Activated T-helper 1 cell treated with anti-CD3 and anti-CD28 coated beads, Interleukin-12 subunit alpha, Interleukin-12 subunit beta, Interleukin-2, Interleukin-4 antibody, amounts not matched to agents 30 ng/mL and 10 ng/mL and 1 ng/mL, durations not matched to agents 14 hours and 24 hours and 36 hours (primary cell): ENCODE data around the gene PLEKHN1. TPM values are rescaled to one million over a fixed set of nuclear protein-coding genes. Genes with fewer than 3 reads are reported as not detected.

ENCODE experiments used
- DNase-seq: peaks from one replicate; pipeline ENCODE4 v3.0.0; 2021; ENCODE audit warnings: low spot score
- H3K27ac Mint-ChIP-seq: one replicate; pipeline ENCODE4 v1.8.0; 2021; ENCODE audit warnings: mild to moderate bottlenecking, mixed read lengths
- H3K27me3 Mint-ChIP-seq: one replicate; pipeline ENCODE4 v1.8.0; 2022; ENCODE audit warnings: mild to moderate bottlenecking, moderate library complexity, mixed read lengths; ENCODE audit not compliant: insufficient read depth
- H3K36me3 Mint-ChIP-seq: one replicate; pipeline ENCODE4 v1.8.0; 2021; ENCODE audit warnings: low read depth, mixed read lengths
- H3K4me1 Mint-ChIP-seq: one replicate; pipeline ENCODE4 v1.8.0; 2021; ENCODE audit warnings: low read depth, mixed read lengths
- H3K4me3 Mint-ChIP-seq: one replicate; pipeline ENCODE4 v1.8.0; 2021; ENCODE audit warnings: mild to moderate bottlenecking, moderate library complexity, mixed read lengths
- H3K9me3 Mint-ChIP-seq: one replicate; pipeline ENCODE4 v1.8.0; 2021; ENCODE audit warnings: mixed read lengths
- intact Hi-C: fragments of 100-400 bp; cut with micrococcal nuclease; formaldehyde crosslinking; loops from one replicate; pipeline ENCODE4 v1.15.1; 2024
- total RNA-seq: library from RNA; stranded (reverse); gene quantifications from 2 replicates; pipeline ENCODE4 v1.2.3, GENCODE V29; 2022

Gene PLEKHN1
- total RNA-seq, 1 donor from 2014 or later, result 1.7 TPM

DNA sequence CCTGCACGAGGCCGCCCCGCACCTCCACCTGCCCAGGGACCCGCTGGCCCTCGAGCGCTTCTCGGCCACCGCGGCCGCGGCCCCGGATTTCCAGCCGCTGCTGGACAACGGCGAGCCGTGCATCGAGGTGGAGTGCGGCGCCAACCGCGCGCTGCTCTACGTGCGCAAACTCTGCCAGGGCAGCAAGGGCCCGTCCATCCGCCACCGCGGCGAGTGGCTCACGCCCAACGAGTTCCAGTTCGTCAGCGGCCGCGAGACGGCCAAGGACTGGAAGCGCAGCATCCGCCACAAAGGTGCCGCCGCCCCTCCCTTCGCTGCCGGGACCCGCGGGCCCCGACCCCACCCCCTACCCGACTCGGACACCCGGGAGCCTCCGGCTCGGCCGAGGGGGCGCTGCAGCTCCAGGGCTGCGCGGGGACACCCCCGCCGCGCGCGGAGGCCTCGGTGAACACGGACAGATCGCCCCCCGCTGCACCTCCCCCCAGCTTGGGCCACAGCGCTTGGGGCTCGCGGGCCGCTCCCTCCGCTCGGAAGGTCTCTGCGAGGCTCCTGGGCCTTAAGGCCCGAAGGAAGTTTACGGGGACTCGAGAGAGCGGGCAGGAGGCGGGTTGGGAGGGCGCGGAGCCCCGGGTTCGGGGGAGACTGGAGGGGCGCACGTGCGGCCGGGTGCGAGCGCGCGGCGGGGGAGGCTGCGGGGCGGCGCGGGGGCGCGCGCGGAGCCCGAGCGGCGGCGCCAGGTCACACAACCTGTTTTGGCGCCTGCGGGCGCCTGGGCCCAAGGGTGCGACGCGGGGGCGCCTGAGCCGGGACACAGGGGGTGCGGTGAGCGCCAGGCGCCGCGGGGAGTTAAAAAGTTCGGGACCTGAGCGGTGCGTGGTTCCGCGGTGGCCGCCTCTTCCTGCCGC, 41.4 kb upstream of the PLEKHN1 start:
- no peaks in the 10 kb centered on the region for H3K9me3 Mint-ChIP-seq
- H3K4me1 Mint-ChIP-seq, result peaks cover 6% of the 10 kb centered on the region
- peaks cover 50% of the 10 kb centered on the region for H3K27me3 Mint-ChIP-seq
- intact Hi-C loops, result loop anchor here (10.0 kb wide), 1 partner anchor 170 kb away; no protein-coding TSS in a partner anchor
- H3K27ac Mint-ChIP-seq, result no peak overlapping the region
- no peak for DNase-seq
- no peaks in the 10 kb centered on the region for H3K36me3 Mint-ChIP-seq
- no peak overlapping the region for H3K4me3 Mint-ChIP-seq

DNA sequence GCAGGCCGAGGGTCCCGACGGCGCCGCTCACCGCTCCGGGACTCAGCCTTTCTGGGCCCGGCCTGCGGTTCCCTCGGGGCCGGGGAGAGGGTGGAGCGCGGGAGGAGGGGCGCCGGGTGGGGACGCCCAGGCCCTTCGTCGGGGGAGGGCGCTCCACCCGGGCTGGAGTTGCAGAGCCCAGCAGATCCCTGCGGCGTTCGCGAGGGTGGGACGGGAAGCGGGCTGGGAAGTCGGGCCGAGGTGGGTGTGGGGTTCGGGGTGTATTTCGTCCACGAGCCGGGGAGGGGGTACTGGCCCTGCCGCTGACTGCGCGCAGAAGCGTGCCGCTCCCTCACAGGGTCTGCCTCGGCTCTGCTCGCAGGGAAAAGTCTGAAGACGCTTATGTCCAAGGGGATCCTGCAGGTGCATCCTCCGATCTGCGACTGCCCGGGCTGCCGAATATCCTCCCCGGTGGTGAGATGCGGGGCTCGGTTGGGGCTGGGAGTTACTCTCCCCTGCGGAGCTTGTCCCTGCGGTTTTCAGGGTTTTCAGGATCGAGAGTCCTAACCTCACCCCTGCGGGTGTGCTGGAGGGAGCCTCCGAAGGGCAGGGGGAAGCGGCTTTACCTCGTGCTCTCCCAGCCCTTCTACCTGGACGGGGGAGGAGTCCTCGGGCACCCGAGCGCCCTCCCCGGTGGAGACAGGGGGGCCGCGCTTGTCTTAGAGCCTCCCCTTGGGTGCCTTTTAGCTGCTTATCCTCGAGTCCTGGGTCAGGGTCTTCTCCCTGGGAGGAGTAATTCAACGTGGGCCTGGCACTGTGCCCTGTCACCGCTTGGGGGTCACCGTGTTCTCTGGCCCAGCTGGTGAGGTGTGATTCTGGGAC, 40.5 kb upstream of the PLEKHN1 start:
- DNase-seq, result no peak
- Mint-ChIP-seq H3K4me1 (peaks cover 6% of the 10 kb centered on the region), H3K9me3 (no peaks in the 10 kb centered on the region), H3K27me3 (peaks cover 45% of the 10 kb centered on the region), H3K27ac (no peak overlapping the region), H3K4me3 (no peak overlapping the region), H3K36me3 (no peaks in the 10 kb centered on the region)
- intact Hi-C loops, result loop anchor here (10.0 kb wide), 1 partner anchor 169 kb away; no protein-coding TSS in a partner anchor

DNA sequence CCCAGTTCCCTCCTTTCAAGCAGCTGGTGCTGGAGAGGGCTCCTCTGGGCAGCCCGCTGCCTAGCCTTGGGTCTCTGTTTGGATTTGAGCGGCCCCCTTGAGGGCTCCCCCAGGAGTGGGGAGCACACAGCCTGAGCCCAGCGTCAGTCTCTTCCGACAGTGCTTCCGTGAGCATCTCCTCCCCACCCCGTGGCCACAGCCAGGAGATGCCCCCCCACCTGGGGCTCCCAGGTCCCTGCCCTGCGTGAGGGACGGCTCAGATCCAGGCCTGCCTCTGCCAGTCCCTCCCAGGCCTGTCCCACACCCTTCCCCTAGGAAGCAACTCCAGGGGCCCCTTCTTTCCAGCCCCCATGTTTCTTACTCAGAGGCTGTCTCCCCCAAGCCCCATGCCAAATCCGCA, 39.0 kb upstream of the PLEKHN1 start:
- DNase-seq, result no peak
- H3K36me3 Mint-ChIP-seq, result no peaks in the 10 kb centered on the region
- H3K9me3 Mint-ChIP-seq, result no peaks in the 10 kb centered on the region
- H3K4me1 Mint-ChIP-seq, result peaks cover 6% of the 10 kb centered on the region
- peaks cover 43% of the 10 kb centered on the region for H3K27me3 Mint-ChIP-seq
- H3K4me3 Mint-ChIP-seq, result no peak overlapping the region
- H3K27ac Mint-ChIP-seq, result no peak overlapping the region
- intact Hi-C loops, result loop anchor here (10.0 kb wide), 1 partner anchor 168 kb away; no protein-coding TSS in a partner anchor

DNA sequence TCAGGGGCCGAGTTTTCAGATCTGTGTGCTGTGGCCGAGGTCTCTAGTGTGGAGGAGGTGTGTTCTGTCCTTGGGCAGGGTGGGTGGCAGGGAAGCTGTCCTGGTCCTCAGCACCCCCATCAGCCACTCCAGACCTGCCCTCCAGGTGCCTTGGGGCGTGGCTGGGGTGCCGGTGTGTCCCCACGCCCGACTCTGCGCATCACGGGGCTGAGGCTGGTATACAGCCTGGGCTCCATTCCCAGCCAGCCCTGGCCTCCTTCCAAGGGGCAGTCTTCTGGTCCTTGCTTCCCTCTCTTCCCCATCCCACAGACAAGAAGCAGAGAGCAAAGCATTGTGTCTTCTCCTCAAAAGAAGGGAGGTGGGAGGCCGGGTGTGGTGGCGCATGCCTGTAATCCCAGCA, 38.5 kb upstream of the PLEKHN1 start:
- Mint-ChIP-seq H3K36me3 (no peaks in the 10 kb centered on the region), H3K27ac (no peak overlapping the region), H3K9me3 (no peaks in the 10 kb centered on the region), H3K4me3 (no peak overlapping the region), H3K4me1 (peaks cover 6% of the 10 kb centered on the region), H3K27me3 (peaks cover 39% of the 10 kb centered on the region)
- no peak for DNase-seq
- intact Hi-C loops, result loop anchor here (10.0 kb wide), 1 partner anchor 167 kb away; no protein-coding TSS in a partner anchor

DNA sequence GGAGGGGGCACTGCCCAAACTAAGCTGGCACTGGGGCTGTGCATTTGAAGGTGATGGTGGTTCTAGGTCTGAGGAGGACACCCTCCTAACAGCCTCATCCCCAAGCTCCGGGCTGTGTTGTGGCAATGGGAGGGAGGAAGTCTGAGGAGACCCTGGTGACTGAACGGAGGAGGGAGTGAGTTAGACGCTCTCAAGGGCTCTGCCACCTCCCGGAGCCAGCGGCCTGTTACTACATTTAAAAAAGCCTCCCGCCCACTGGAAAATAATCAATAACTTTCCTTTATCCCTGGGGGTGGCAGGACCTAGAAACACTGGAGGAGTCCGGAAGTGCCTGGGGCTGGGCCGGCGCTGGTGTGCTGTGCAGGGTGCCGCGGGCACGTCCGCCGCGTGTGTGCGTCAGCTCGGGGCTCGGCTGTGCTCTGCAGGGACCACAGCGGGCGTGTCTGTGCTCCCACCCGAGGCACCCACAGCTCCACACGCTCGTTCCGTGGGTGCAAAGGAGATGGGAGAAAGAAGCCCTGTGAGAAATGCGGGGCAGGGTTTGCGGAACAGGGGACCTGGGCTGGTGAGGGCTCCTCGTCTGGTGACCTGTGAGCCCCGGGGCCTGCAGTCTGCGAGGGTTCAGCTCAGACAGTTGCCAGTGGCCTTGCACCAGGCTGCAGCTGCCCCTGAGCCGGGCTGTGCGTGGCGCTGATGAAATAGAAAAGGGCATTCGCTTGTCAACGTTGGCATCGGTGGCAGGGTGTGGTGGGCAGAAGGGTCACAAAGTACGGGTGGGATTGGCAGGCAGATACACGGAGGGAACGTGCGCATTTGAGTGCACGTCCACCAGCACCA, 37.2 kb upstream of the PLEKHN1 start:
- no peak overlapping the region for H3K27ac Mint-ChIP-seq
- no peaks in the 10 kb centered on the region for H3K9me3 Mint-ChIP-seq
- intact Hi-C loops, result loop anchor here (10.0 kb wide), 1 partner anchor 166 kb away; no protein-coding TSS in a partner anchor

DNA sequence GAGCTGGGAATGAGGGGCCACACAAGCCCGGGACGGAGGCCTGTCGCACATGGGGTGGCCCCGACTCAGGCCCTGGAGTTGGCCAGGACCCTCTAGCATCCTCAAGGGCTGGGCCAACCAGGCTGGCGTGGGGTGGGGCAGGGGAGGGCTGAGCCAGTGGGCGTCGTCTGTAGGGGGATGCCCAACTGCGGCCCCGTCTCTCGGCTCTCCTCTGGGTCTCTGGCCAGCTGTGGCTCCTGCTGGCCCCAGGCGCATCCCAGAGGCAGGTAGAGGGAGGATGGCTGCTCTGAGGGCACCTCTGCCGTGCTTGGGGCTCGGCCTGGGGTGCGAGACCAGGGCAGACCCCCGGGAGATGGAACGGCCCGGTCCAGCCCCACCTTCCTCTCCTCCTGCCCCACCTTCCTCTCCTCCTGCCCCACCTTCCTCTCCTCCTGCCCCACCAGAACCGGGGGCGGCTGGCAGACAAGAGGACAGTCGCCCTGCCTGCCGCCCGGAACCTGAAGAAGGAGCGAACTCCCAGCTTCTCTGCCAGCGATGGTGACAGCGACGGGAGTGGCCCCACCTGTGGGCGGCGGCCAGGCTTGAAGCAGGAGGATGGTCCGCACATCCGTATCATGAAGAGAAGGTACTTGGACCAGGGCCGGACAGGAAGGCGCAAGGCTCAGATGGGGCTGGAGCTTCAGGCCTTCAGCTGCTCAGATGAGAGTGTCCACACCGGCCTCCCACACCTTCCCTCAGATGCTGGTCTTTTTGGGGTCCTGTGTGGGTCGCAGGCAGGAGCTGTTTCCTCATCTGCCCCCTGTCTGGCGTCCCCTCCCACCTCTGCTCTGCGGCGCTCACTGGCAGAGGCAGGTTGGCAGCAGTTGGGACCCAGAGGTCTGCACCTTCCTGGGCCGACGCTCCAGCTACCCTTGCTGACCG, 36.3 kb upstream of the PLEKHN1 start:
- H3K4me1 Mint-ChIP-seq, result no peaks in the 10 kb centered on the region
- no peak overlapping the region for H3K4me3 Mint-ChIP-seq
- intact Hi-C loops, result loop anchor here (10.0 kb wide), 1 partner anchor 165 kb away; no protein-coding TSS in a partner anchor
- no peak for DNase-seq
- no peaks in the 10 kb centered on the region for H3K9me3 Mint-ChIP-seq
- H3K36me3 Mint-ChIP-seq, result no peaks in the 10 kb centered on the region
- no peak overlapping the region for H3K27ac Mint-ChIP-seq
- peaks cover 36% of the 10 kb centered on the region for H3K27me3 Mint-ChIP-seq

More for the DNA sequence above, 37.2 kb upstream of the PLEKHN1 start:
- H3K4me3 Mint-ChIP-seq, result no peak overlapping the region
- DNase-seq, result no peak
- no peaks in the 10 kb centered on the region for H3K4me1 Mint-ChIP-seq
- H3K27me3 Mint-ChIP-seq, result peaks cover 35% of the 10 kb centered on the region
- no peaks in the 10 kb centered on the region for H3K36me3 Mint-ChIP-seq

DNA sequence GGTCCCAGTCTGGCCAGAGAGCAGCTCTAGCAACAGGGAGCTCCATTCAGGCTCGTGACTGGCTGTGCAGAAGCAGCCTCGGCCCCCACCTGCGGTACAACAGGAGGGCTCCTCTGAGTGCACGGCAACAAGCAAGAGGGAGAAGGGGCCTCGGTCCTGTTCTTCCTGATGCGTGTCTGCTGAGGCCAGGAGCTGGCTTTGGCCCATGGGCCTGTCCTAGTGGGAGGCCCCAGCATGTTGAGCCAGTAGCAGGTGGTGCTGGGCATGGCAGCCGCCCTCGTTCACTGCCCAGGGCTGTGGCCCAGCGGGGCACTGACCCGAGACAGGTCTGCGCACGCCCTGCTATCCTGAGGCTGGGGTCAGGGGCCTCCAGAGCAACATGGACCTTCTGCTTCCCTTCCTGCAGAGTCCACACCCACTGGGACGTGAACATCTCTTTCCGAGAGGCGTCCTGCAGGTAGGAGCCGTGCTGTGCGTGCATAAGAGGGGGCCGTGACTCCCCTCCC, 35.6 kb upstream of the PLEKHN1 start:
- Mint-ChIP-seq H3K36me3 (no peaks in the 10 kb centered on the region), H3K4me3 (no peak overlapping the region), H3K27ac (no peak overlapping the region)

DNA sequence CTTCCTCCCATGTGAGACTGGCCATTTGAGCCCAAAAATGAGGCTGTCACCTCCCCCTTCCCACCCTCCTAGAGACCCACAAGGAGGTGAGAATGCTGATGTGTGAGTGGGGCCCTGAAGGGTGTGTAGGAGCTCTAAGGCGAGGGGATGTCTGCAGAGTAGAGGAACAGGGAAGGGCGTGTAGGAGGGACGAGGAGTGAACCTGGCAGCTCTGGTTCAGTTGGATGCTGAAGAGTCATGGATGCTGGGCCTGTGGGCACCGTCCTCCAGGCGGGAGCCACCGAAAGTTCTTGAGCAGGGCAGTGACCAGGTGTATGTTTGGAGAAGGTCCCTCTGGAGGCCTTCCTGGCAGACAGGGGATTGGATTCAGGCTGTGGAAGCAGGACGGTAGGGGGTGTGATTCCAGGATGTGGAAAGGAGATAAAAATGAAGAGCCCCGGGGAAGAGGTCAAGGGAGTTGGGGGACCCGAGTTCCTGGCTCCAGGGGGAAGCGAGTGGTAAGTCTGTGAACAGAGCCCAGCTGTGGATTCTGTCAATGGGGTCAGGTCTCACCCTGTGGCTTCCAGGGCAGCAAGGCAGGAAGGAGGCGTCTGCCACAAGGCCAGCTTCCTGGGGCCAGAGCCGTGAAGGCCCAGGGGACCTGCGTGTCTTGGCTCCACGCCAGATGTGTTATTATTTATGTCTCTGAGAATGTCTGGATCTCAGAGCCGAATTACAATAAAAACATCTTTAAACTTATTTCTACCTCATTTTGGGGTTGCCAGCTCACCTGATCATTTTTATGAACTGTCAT, 34.7 kb upstream of the PLEKHN1 start:
- intact Hi-C loops, result no loop called here
- H3K9me3 Mint-ChIP-seq, result no peaks in the 10 kb centered on the region
- no peak overlapping the region for H3K27ac Mint-ChIP-seq
- no peak overlapping the region for H3K4me3 Mint-ChIP-seq
- H3K4me1 Mint-ChIP-seq, result no peaks in the 10 kb centered on the region
- H3K27me3 Mint-ChIP-seq, result peaks cover 31% of the 10 kb centered on the region
- no peak for DNase-seq
- H3K36me3 Mint-ChIP-seq, result no peaks in the 10 kb centered on the region

More for the DNA sequence above, 35.6 kb upstream of the PLEKHN1 start:
- H3K9me3 Mint-ChIP-seq, result no peaks in the 10 kb centered on the region
- no peak for DNase-seq
- H3K4me1 Mint-ChIP-seq, result no peaks in the 10 kb centered on the region
- H3K27me3 Mint-ChIP-seq, result peaks cover 40% of the 10 kb centered on the region
- intact Hi-C loops, result no loop called here

DNA sequence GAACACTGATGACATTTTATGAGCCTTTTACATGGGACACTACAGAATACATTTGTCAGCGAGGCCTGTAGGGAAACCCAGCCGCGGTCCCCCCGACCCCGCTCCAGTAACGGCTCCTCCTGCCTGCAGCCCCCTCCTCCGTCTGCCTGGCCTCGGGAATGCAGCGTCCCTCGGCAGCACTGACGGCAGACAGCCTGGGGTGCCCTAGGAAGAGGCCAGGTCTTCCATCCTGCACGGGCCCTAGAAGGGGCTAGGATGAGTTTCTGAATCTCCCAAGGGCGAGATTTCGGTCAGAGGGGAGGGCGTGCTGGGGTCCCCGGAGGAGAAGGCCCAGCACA, 34.1 kb upstream of the PLEKHN1 start:
- H3K9me3 Mint-ChIP-seq, result no peaks in the 10 kb centered on the region
- H3K4me1 Mint-ChIP-seq, result no peaks in the 10 kb centered on the region
- intact Hi-C loops, result no loop called here
- H3K36me3 Mint-ChIP-seq, result no peaks in the 10 kb centered on the region
- no peak overlapping the region for H3K27ac Mint-ChIP-seq
- H3K4me3 Mint-ChIP-seq, result no peak overlapping the region
- no peak for DNase-seq
- peaks cover 26% of the 10 kb centered on the region for H3K27me3 Mint-ChIP-seq

DNA sequence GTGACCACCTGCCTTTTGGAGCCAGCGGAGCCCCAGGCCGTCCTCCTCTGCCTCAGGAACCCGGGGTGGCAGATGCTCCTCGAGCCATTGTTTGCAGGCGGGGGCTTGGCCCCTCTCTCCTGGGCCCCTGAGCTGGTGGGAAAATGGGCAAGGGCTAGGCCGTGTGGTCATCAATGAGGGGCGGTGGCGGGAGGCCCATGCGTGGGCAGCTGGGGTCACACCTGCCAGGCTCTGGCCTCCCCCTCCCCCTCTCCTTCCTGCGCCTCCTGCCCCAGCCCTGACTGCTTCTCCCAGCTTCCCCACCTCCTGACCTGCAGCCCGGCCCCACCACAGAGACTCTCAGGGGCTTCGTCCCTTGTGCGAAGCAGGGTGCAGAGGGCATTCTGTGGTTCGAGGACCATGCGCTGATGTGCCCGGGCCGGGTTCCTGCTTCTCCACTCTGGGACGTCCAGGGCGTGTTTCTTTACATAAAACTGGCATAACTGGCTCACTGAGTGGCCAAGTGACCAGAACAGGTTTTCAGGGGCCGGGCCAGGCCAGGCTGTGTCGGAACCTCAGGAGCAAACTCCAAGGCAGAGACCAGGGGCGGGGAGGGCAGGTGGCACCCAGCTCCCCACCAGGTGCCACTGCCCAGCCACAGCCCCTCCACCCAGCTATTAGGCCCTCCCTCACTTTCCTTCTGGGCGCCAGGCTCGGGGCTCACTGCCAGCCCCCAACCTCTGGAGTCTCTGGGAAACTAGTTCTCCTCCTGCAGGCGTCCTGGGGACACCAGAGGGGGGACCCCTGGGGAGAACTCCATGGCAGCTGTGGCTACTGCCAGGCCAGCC, 33.3 kb upstream of the PLEKHN1 start:
- Mint-ChIP-seq H3K9me3 (no peaks in the 10 kb centered on the region), H3K27me3 (peaks cover 23% of the 10 kb centered on the region), H3K27ac (no peak overlapping the region), H3K4me3 (no peak overlapping the region), H3K36me3 (no peaks in the 10 kb centered on the region), H3K4me1 (no peaks in the 10 kb centered on the region)
- intact Hi-C loops, result no loop called here
- DNase-seq, result no peak
